Measurements from ENCODE around the gene ZNF598.
"Not testable (repeated sequence)": the region's sequence is repeated elsewhere in the genome, so short reads cannot be mapped to it uniquely, and the experiment has no call there.

The ZNF598 gene

GRCh38 chr16:1974157-1975070, 35.2 kb downstream of the ZNF598 start:
- DNase-seq, result no peak

DNA sequence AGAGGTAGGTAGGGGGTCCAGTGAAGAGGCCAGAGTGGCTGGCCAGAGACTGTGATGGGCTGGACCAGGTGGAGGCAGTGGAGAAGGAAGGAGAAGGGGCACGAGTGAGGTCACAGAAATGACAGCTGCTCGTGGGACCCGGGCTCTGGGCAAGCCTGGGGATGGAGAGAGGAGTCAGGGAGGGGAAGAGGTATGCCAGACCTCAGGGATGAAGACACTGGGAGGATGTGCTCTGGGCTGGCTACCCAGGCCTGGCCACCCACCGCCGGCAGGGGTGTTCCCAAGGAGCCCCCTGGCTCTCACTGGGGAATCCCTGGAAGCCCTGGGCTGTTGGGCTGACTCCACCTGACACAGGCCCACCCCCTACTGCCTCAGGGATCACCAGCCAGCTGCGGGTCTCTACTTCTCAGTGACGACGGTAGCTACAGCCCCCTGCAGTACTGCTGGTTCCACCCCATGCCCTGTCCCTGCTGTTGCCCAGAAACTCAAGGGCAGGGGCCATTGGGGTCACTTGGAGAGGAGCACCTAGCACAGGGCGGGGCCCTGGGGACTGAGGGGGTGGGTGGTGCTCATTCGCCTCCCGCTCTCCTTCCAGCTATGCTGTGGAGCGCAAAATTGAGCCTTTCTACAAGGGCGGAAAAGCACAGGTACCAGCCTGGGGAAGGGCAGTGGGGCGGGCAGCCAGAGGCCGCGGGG, 36.0 kb downstream of the ZNF598 start:
- no peak for DNase-seq

DNA sequence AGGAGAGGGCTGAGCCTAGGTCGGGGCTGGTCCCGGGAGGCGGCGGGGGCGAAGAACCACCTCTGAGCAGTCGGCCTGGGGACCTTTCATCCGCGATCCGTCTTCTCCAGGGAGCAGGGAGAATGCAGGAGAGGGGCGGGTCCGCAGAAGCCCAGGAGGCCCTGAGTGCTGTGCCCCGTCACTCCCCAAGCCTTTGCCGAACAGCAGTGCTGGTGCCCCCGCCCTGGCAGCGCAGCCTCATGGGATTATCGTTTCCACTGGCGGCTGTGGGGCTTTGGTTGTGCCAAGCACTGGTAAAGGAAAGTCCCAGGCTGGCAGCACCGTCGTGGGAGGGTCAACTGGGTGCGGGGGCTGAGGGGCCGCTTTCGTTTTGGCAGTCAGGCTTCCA, 37.1 kb downstream of the ZNF598 start:
- no peak for DNase-seq

DNA sequence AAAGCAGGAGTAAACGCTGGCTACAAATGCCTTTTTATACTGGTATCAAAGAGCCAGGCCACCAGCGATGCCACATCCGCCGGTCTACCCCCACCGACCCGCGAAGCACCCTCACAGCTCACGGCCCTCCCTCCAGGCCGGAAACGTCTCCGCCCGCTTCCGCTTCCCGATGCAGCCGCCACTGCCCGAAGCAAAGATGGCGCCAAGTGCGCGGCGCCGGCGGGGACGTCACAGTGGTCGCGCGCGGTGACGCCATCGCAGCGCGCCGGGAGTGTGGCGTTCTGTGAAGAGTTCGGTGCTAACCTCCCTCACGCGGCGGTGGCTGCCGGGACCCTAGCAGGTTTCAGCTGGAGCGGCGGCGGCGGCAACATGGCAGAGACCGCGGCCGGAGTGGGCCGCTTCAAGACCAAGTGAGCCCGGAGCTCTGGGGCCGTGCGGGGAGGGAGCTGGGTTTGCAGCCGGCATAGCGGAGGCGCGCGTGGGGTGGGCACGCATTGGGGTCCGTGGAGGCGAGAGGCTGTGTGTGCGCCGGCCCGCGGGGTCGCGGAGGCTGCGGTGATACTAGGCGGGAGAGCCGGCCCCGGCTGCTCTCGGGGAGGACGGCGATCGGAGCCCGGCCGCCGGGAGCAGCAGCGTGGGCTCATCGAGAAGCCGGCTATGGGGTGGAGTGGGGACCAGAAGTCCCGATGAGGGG, 37.7 kb downstream of the ZNF598 start, which contains the start of gene TBL3:
Gene TBL3 (plus strand): TSS at position 258 of the 694 bp plus-strand sequence. CDS start 112 bp downstream, at position 370.
- DNase-seq, result peak; percentile 45 to 91

- DNase-seq, result no peak
These were observed 41.3 kb downstream of the ZNF598 start for GRCh38 chr16:1968146-1968953.

GRCh38 chr16:1966460-1966859, 43.2 kb downstream of the ZNF598 start, which contains the start of gene RNF151:
Gene RNF151 (plus strand): TSS chr16:1966856. CDS start chr16:1966882, 26 bp downstream.
- DNase-seq, result no peak

- no peak for DNase-seq
These were observed 44.1 kb downstream of the ZNF598 start for GRCh38 chr16:1965396-1966001.

GRCh38 chr16:1964506-1965395, 44.9 kb downstream of the ZNF598 start, which contains the start of gene RPS2:
Gene RPS2 (minus strand): TSS chr16:1964826. CDS start chr16:1964625, 201 bp downstream.
- DNase-seq, result peak; percentile 91 to 96

GRCh38 chr16:1963806-1964505, 45.7 kb downstream of the ZNF598 start:
- DNase-seq, result no peak

GRCh38 chr16:1962161-1963153, 47.2 kb downstream of the ZNF598 start:
- not testable (repeated sequence) for DNase-seq

- no peak for DNase-seq
These were observed 48.0 kb downstream of the ZNF598 start for GRCh38 chr16:1961651-1962067.

DNA sequence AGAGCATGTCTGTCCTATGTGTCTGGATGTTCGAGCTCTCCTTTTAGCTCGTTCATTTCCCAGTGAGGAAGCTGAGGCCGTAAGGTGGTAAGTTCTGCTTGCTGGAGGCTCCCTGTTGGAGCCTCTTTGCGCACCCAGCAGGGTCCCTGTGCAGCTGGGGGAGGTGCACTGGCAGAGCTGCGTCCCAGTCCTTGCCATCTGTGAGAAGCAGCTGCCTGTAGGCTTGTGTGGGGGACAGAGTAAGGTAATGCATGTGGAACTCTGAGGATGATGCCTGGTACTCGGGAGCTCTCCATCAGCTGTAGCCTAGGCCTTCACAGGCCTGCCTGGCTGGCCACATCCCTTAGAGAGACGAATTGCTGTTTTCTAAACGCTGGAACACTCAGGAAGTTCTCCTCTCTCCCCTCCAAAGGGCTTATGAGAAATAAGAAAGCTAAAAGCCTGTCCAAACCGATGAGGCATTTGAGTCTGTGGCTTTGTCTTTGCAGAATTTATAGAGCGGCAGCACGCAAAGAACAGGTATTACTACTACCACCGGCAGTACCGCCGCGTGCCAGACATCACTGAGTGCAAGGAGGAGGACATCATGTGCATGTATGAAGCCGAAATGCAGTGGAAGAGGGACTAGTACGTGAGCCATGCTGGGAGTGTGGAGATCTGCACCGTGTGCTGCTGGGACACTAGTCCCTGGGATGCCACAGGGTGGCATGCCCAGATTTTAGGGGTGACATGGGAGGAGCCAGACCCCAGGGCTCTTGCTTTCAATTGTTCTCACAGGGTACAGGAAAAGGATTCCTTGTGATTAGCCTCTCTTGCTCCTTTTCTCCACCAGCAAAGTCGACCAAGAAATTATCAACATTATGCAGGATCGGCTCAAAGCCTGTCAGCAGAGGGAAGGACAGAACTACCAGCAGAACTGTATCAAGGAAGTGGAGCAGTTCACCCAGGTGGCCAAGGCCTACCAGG, 48.7 kb downstream of the ZNF598 start:
- DNase-seq, result peak in 1 of 2 experiments; percentile 66

- DNase-seq, result peak; percentile 42 to 90
These were observed 50.2 kb downstream of the ZNF598 start, which contains the start of gene NDUFB10 for GRCh38 chr16:1959269-1960039. Gene NDUFB10 (plus strand): TSS chr16:1959538. CDS start chr16:1959625, 87 bp downstream.

- DNase-seq, result no peak
These were observed 50.8 kb downstream of the ZNF598 start for GRCh38 chr16:1958715-1959268.

GRCh38 chr16:1958143-1958491, 51.5 kb downstream of the ZNF598 start:
- DNase-seq, result not testable (repeated sequence)

All from NCI-H526 (cell line).